GM21447 (cell line): ENCODE measurements around the gene POLDIP2.
"Not testable (repeated sequence)": the region's sequence is repeated elsewhere in the genome, so short reads cannot be mapped to it uniquely, and the experiment has no call there.

Experiments
- ATAC-seq: cut with Tn5 transposase; IDR thresholded peaks from one replicate; pipeline ENCODE4 v1.9.1; 2021; ENCODE audit not compliant: unreplicated experiment

Gene POLDIP2

GRCh38 chr17:28366605-28367004 is 9.3 kb upstream of the POLDIP2 start:
- ATAC-seq = no peak

DNA sequence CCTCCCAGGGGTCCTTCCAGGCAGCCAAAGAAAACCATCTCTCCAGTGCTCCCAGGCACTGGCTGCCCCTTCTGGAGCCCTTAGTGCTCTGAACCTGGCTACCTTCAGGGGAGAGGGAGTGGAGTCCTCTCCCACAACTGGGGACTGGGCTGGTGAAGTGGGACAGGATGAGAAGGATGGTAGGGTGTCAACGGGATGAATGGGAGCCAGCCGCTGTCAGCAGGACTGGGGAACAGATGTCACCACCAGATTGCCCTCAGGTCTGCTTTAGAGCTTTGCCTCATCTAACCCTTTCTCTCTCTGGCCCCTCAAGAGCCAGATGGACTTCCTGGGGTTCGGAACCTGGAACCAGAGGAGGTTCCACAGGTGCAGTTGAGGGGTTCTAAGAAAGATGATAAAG is 8.2 kb upstream of the POLDIP2 start:
- no peak for ATAC-seq

DNA sequence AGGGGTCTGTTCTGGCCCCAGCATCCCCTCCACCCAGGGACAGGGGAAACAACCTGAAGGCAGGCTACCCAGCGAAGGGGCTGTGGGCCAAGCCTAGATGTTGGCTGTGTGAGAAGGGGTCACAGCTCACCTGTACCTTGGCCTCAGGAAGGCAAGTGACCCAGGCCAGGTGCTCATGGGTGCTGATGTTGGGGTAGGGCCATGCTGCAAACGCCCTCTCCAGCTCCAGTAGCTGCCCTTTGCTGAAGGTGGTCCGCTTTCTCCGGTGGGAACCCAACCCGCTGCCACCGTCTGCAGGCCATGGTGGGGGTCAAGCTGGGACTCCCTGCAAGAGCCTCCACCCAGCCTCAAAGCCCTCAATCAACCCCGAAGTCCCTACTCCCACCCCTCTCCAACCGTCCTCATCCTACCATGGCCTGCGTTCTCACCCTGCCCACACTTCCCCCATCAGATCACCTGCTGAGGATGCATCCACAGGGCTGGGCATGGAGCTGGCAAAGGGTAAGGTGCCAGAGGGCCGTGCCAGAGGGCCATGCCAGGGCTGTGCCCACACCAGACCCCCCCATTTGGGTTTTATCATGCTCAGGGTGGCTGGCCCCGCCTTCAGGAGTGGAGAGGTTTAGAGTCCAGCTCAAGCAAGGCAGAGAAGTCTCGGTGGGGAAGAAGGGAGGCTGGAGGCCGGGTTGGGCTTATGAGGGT is 7.5 kb upstream of the POLDIP2 start, which contains the start of gene SEBOX:
Gene SEBOX, minus strand, starts transcription at position 535 of the 699 bp plus-strand sequence. Its CDS starts 48 bp downstream, at position 487.
- no peak for ATAC-seq

DNA sequence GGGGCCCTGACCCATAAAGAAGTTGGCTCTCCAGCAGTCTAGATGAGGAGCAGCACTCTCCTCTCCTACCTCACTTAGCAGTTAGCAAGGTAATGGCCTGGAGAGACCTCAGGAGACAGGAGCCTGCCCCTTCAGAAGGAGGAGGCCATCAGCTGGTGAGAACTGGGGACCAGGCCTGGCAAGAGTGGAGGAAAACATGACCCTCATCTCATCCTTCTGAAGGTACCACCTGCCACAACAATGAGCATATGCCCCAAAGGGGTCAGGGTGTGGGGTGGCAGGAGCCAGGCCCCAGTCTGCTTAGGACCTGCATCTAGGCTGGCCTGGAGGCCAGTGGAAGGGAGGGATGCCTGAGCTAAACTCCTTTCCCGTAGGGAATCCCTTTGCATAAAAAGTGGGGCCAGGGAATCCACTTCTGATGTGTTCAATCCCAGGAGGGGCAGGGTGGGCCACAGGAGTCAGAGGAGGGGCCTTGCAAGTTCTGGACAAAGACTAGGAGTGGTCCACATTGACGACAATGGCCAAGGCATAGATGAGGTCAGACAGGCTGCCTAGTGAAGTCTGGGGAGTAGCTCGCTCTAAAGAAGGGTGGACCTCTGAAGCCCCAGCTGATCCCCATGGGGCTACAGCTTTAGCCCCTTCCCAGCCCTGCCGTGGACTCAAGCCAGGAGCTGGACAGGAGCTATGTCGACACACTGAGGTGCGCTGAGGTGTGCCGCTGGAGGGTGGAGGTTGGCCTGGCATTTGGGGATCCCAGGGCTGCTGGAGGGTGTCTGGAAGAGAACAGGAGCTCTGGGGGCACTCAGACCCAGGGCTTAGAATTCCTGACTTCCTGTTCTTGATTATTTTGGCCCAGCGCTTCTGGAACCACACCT is 6.7 kb upstream of the POLDIP2 start:
- no peak for ATAC-seq

- no peak for ATAC-seq
Measured at GRCh38 chr17:28363186-28363585, 5.9 kb upstream of the POLDIP2 start.

DNA sequence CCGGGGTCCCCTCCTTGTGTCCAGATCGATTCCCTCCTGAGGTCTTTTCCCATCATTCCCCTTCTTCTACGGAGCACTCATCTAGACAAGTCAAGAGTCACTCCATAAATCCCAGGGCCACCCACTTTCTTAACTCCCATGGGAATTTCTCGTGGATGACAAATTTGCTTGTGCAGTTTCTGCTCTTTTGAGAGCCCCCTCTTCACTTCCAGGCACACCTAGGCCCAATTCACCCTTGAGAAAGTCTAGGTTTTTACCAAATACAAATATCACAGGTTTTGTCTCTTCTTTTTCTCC is 522 bp upstream of the POLDIP2 start:
- no peak for ATAC-seq

- no peak for ATAC-seq
Measured at GRCh38 chr17:28350271-28350670, 7.1 kb downstream of the POLDIP2 start.

DNA sequence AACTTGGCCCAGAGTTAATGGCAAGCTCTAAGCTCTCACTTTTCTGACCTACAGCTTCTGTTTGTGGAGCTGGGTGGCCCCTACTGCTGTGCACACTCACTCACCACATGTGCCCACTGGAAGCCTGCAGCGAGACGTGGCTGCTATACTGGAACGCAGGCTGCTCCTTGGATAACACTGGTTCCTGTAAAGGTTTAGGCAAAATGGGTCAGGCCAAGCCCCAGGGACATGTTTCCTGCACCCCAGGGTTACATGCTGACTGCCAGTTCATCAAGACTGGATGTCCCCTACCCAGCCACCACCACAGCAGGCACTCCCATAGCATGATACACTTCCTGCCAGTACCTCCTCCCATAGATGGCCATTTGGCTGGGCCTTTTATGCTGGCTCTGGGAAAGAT is 8.3 kb downstream of the POLDIP2 start:
- no peak for ATAC-seq

GRCh38 chr17:28347261-28347891 is 10.0 kb downstream of the POLDIP2 start:
- ATAC-seq = no peak

DNA sequence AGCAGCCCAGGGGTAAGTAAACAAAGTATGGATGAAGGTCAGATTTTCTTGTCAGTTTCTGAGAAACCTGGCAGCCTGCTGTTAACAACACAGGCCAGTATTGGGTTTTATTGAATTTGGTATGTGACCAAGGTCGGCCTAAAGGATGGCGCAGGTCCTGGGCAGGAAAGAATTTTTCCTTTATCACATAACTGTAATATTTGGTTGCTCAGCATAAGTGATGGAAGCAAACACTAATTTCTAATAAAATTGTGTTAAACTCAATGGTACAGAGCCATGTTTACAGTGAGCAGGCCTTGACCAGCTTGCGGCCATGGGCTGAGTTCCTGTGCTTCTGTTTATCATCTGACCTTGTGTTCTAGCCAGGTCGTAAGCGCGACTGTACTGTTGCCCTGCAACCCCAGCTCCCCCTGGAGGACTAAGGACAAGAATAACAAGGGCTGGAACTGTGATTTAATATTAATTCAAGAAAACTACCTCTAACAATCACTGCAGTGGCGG is 10.5 kb downstream of the POLDIP2 start:
- no peak for ATAC-seq

GRCh38 chr17:28346199-28346580 is 11.1 kb downstream of the POLDIP2 start:
- no peak for ATAC-seq

- ATAC-seq = no peak
Measured at GRCh38 chr17:28345419-28346198, 11.7 kb downstream of the POLDIP2 start.

- ATAC-seq = no peak
Measured at GRCh38 chr17:28344435-28344901, 12.9 kb downstream of the POLDIP2 start.

DNA sequence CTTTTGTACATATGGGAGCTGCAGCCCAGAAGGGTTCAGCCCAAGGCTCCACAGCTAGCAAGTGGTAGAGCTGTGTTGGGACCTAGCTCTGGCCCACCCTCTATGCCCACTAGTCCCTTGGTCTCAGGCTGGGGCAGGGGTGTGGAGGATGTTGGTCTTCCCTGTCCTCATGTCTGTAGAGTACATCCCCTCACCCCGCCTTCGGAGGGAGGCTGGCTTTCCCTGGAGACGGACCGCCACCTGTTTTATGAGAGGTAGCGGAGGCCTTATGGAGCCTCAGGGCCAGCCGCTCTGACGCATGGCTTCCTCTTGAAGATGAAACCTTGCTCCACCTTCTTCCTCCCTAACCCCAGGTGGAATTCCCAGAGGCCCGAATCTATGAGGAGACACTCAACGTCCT is 13.3 kb downstream of the POLDIP2 start:
- ATAC-seq = no peak

GRCh38 chr17:28343491-28343932 is 13.8 kb downstream of the POLDIP2 start:
- no peak for ATAC-seq

GRCh38 chr17:28342313-28342712 is 15.0 kb downstream of the POLDIP2 start:
- ATAC-seq = no peak

- ATAC-seq = no peak
Measured at GRCh38 chr17:28341516-28341915, 15.8 kb downstream of the POLDIP2 start.

DNA sequence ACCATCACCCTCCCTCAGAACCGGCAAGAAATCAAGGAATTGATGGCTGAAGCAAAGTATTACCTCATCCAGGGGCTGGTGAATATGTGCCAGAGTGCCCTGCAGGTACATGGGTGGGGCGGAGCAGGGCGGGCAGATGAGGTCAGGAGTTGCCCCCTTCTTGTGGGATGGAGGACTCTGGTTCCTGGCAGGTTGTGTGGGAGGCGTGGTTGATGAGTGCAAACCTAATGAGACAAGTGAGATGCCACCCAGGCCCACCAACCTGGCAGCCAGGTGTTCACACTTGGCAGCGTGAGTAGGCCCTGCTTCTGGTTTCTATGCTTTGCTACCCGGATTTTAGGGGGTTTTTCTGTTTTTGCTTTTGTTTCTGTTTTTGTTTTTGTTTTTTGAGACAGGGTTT is 17.0 kb downstream of the POLDIP2 start:
- no peak for ATAC-seq

DNA sequence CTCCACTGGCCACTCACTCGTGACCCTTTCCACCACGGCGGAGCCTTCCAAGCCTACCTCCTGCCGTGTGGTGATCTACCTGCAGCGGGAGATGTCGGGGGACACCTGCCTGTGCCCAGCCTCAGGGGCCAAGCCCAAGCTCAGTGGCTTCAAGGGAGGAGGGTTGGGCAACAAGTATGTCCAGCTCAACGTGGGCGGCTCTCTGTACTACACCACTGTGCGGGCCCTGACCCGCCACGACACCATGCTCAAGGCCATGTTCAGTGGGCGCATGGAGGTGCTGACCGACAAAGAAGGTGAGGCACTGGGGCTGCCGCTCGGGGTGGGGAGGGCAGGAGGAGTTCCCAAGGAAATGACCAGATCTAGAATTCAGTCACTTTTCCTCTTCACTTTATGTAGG is 17.9 kb downstream of the POLDIP2 start:
- ATAC-seq = no peak

DNA sequence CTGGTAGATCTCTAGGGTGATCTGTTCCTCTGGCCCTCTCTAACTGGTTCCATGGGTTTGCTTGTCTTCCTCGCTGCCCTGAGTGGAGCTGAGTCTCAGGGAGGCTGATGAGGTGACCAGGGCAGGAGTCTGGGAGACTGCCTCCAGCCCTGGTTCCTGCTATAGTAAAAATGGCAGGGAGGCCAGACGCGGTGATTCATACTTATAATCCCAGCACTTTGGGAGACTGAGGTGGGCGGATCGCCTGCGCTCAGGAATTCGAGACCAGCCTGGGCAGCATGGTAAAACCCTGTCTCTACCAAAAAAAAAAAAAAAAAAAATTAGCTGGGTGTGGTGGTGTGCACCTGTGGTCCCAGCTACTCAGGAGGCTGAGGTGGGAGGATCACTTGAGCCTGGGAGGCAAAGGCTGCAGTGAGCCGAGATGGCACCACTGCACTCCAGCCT is 18.5 kb downstream of the POLDIP2 start:
- not testable (repeated sequence) for ATAC-seq
